HG03575 (cell line): ENCODE measurements around the gene SCARB2.
A peak's percentile ranks its signal among the peaks of the same experiment; 100 is the strongest.

Experiments used
- ATAC-seq: cut with Tn5 transposase; IDR thresholded peaks from one replicate; pipeline ENCODE4 v1.9.1; 2021; ENCODE audit not compliant: unreplicated experiment, insufficient number of reproducible peaks, low FRiP score; ENCODE audit errors: extremely low read depth

The SCARB2 gene

GRCh38 chr4:76175336-76175735 lies 38.3 kb downstream of the SCARB2 start:
- no peak for ATAC-seq

GRCh38 chr4:76174216-76174615 lies 39.4 kb downstream of the SCARB2 start:
- ATAC-seq, result no peak

- ATAC-seq, result no peak
These were observed 44.9 kb downstream of the SCARB2 start for GRCh38 chr4:76168688-76169087.

GRCh38 chr4:76166480-76166879 lies 47.1 kb downstream of the SCARB2 start:
- no peak for ATAC-seq

- ATAC-seq, result no peak
These were observed 53.3 kb downstream of the SCARB2 start for GRCh38 chr4:76160355-76160754.

- ATAC-seq, result no peak
These were observed 57.0 kb downstream of the SCARB2 start for GRCh38 chr4:76156635-76157034.

GRCh38 chr4:76155979-76156378 lies 57.6 kb downstream of the SCARB2 start:
- ATAC-seq, result no peak

- no peak for ATAC-seq
These were observed 60.3 kb downstream of the SCARB2 start for GRCh38 chr4:76153356-76153755.

- peak; percentile 96 for ATAC-seq
These were observed 65.3 kb downstream of the SCARB2 start, which contains the start of gene NUP54 for GRCh38 chr4:76148142-76148865. TSS of gene NUP54 (minus strand) at chr4:76148397. CDS start at chr4:76148374, 23 bp downstream.

GRCh38 chr4:76147454-76148141 lies 66.0 kb downstream of the SCARB2 start:
- ATAC-seq, result no peak

- no peak for ATAC-seq
These were observed 69.1 kb downstream of the SCARB2 start for GRCh38 chr4:76144546-76144945.

- ATAC-seq, result no peak
These were observed 72.4 kb downstream of the SCARB2 start for GRCh38 chr4:76141241-76141640.

GRCh38 chr4:76127754-76128153 lies 85.9 kb downstream of the SCARB2 start:
- ATAC-seq, result no peak

GRCh38 chr4:76125816-76126215 lies 87.8 kb downstream of the SCARB2 start:
- no peak for ATAC-seq

- ATAC-seq, result no peak
These were observed 93.4 kb downstream of the SCARB2 start for GRCh38 chr4:76120199-76120598.

GRCh38 chr4:76117536-76117935 lies 96.1 kb downstream of the SCARB2 start:
- ATAC-seq, result no peak

- ATAC-seq, result no peak
These were observed 96.8 kb downstream of the SCARB2 start for GRCh38 chr4:76116821-76117220.
